ENCODE results near the gene WDR93.
"Not testable (repeated sequence)": the region's sequence is repeated elsewhere in the genome, so short reads cannot be mapped to it uniquely, and the experiment has no call there.

The WDR93 gene

GRCh38 chr15:89664441-89665350 lies 25.9 kb upstream of the WDR93 start:
- DNase-seq: peak; percentile 74

- peak; percentile 47 for DNase-seq
Measured at GRCh38 chr15:89665449-89666181, 25.0 kb upstream of the WDR93 start.

- no peak for DNase-seq
Measured at GRCh38 chr15:89666184-89666857, 24.3 kb upstream of the WDR93 start.

GRCh38 chr15:89666858-89667705 lies 23.5 kb upstream of the WDR93 start:
- no peak for DNase-seq

- no peak for DNase-seq
Measured at GRCh38 chr15:89667706-89667960, 23.0 kb upstream of the WDR93 start.

GRCh38 chr15:89668171-89668570 lies 22.4 kb upstream of the WDR93 start:
- no peak for DNase-seq

- no peak for DNase-seq
Measured at GRCh38 chr15:89669309-89669865, 21.2 kb upstream of the WDR93 start.

- no peak for DNase-seq
Measured at GRCh38 chr15:89669941-89670340, 20.7 kb upstream of the WDR93 start.

- no peak for DNase-seq
Measured at GRCh38 chr15:89670971-89671560, 19.5 kb upstream of the WDR93 start.

- DNase-seq: no peak
Measured at GRCh38 chr15:89671687-89672086, 18.9 kb upstream of the WDR93 start.

GRCh38 chr15:89672221-89673164 lies 18.1 kb upstream of the WDR93 start:
- DNase-seq: no peak

- peak; percentile 8 for DNase-seq
Measured at GRCh38 chr15:89673165-89673512, 17.5 kb upstream of the WDR93 start.

- no peak for DNase-seq
Measured at GRCh38 chr15:89674526-89674925, 16.1 kb upstream of the WDR93 start.

- no peak for DNase-seq
Measured at GRCh38 chr15:89675606-89676005, 15.0 kb upstream of the WDR93 start.

GRCh38 chr15:89677381-89677780 lies 13.2 kb upstream of the WDR93 start:
- no peak for DNase-seq

- no peak for DNase-seq
Measured at GRCh38 chr15:89679212-89679611, 11.4 kb upstream of the WDR93 start, which contains the start of gene PLIN1. Gene PLIN1, minus strand, starts transcription at chr15:89679367. Its CDS starts 1,878 bp downstream, at chr15:89677489.

- DNase-seq: no peak
Measured at GRCh38 chr15:89680282-89680873, 10.2 kb upstream of the WDR93 start.

- no peak for DNase-seq
Measured at GRCh38 chr15:89681146-89681545, 9.5 kb upstream of the WDR93 start.

GRCh38 chr15:89685995-89686394 lies 4.6 kb upstream of the WDR93 start:
- DNase-seq: no peak

GRCh38 chr15:89686522-89686921 lies 4.1 kb upstream of the WDR93 start:
- DNase-seq: no peak

- DNase-seq: not testable (repeated sequence)
Measured at GRCh38 chr15:89689930-89690275, 708 bp upstream of the WDR93 start.

Measured in NCI-H69 (cell line).